Activated T-cell treated with anti-CD3 and anti-CD28 coated beads, Interleukin-2, amount 50 U/mL, for 24 hours (primary cell): Measurements from ENCODE around the gene C6orf15.

Experiments
- DNase-seq: peaks from one replicate; pipeline ENCODE4 v3.0.0-alpha.2; 2020
- H3K27ac Mint-ChIP-seq: 2 replicates; pipeline ENCODE4 v1.8.0; 2020; ENCODE audit warnings: mild to moderate bottlenecking, mixed read lengths
- H3K27me3 Mint-ChIP-seq: 2 replicates; pipeline ENCODE4 v1.8.0; 2020; ENCODE audit warnings: mixed read lengths
- H3K36me3 Mint-ChIP-seq: 2 replicates; pipeline ENCODE4 v1.8.0; 2020; ENCODE audit warnings: low read depth, mixed read lengths
- H3K4me1 Mint-ChIP-seq: 2 replicates; pipeline ENCODE4 v1.8.0; 2020; ENCODE audit warnings: low read depth, mixed read lengths
- H3K4me3 Mint-ChIP-seq: 2 replicates; pipeline ENCODE4 v1.8.0; 2020; ENCODE audit warnings: mild to moderate bottlenecking, moderate library complexity, mixed read lengths
- H3K9me3 Mint-ChIP-seq: 2 replicates; pipeline ENCODE4 v1.8.0; 2020; ENCODE audit warnings: mixed read lengths

The C6orf15 gene

DNA sequence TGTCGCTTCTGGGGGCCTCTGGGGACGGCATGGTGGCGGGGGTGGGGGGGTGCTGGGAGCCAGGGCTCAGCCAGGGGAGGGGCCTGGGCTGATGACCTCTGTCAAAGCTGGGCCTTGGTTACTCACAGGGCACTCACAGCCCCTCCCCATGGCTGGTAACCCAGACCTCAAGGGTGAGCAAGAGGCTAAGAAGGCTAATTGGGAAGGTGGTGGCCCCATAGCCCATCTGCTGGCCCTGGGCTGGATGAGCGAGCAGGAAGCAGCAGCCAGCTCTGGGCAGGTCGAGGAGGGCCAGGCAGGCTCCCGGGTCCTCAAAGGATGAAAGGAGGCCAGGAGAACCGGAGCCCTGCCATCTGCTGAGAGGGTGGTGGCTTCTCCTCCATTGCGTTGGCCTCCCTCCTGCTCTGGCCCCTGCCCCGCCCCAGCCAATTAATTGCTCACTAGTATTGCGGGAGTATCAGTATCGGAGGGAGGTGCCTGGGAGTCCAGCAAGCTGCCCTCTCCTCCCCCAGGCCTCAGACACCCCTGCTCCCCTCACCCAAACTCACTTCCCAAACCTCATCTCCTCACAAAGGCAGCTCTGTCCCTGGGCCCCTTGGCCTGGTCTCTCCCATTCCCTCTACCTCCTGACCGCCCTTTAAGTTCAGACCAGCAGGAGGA is 8.9 kb upstream of the C6orf15 start:
- Mint-ChIP-seq H3K4me1 (no peaks in the 10 kb centered on the region), H3K4me3 (no peak overlapping the region), H3K27me3 (peaks cover 3% of the 10 kb centered on the region), H3K36me3 (no peaks in the 10 kb centered on the region), H3K9me3 (no peaks in the 10 kb centered on the region), H3K27ac (no peak overlapping the region)
- DNase-seq, result no peak

DNA sequence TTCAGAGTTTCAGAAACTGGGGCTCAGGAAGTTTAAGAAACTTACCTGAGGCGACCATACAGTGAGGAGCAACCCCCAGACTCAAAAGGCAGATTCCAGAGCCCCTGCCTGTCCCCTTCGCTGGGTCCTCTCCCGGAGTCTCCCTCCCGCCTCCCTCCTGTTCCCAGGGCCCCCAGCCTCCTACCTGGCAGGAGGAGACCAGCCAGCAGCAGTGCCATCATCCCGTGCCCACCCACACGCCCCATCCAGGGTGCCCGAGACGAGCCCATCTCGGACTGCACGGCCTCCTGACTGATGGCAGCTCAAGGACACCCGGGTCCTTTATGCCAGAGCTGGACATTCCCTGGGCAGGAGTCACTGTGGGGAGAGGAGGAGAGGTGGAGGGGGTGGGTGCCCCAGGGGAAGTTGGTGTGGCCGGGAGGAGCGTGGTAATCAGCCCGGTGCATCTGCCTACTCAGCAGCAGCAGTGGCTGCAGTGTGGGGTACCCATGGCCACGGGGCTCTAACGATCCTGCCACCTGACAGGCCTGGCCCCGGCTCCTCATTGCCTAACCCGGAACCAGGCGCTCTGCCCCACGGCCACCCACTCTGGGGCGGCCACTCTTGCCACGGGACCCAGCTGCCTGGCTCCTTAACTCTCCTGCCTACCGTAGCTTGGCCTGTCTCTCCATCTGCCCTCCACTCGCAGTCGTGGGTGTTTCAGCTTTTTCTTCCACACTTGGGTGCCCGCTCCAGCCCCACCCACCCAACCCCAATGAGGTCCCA is 8.0 kb upstream of the C6orf15 start, which contains the start of gene CDSN:
Gene CDSN (minus strand): TSS at position 296 of the 765 bp plus-strand sequence. CDS start 27 bp downstream, at position 269.
- Mint-ChIP-seq H3K27me3 (peaks cover 3% of the 10 kb centered on the region), H3K4me3 (no peak within 1 kb of the TSS), H3K4me1 (no peaks in the 10 kb centered on the region), H3K27ac (no peak within 1 kb of the TSS), H3K9me3 (no peaks in the 10 kb centered on the region), H3K36me3 (no peaks in the 10 kb centered on the region)
- DNase-seq, result no peak

DNA sequence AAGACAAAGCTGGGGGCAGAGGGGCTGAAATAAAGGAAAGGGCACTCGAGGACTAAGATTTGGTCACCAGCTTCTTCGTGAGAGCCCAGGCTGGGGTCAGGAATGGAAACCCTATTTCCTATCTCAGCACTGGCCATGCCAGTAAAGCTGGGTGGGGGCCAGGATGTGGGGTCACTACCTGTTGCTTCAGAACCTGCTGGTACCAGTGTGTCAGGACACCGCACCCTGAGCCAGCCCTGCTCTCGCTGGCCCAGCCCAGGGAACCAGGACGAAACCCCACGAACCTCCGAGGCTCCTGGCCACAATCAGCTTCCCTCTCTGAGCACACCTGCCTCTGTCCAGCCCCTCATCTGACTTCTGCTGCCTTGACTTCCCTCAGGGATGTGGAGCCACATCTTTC is 5.8 kb upstream of the C6orf15 start:
- Mint-ChIP-seq H3K4me1 (peaks cover 2% of the 10 kb centered on the region), H3K36me3 (no peaks in the 10 kb centered on the region), H3K27ac (no peak overlapping the region), H3K4me3 (no peak overlapping the region), H3K9me3 (no peaks in the 10 kb centered on the region), H3K27me3 (peaks cover 3% of the 10 kb centered on the region)
- no peak for DNase-seq

DNA sequence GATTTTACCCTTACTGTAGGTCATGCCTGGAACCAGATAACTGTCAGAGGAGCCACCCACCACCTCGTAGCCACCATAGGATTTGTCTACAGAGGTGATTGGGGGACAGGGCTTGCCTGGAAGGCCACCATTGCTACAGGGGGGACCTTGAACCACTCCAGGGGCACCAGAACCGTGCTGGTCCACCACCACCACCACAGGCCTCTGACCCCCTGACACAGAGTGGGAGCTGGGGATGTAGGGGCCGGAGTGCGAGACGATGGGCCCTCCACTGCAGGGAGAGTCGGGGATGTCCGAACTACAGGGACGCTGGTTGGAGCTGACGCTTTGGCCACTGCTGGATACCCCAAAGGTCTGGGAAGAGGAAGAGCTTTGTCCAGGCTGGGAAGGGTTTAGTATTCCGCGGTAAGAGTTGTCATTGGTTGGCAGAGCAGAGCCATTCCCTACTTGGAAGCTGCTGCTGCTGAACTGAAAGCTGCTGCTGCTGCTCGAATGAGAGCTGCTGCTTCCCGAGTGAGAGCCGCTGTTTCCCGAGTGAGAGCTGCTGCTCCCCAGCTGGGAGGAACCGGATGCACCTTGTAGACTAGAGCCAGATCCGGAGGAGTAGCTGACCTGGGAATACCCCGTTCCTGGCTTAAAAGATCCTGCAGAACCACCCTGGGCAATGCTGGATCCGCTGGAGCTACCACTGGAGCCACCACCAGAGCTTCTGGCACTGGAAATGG is 4.4 kb upstream of the C6orf15 start:
- peaks cover 3% of the 10 kb centered on the region for H3K27me3 Mint-ChIP-seq

DNA sequence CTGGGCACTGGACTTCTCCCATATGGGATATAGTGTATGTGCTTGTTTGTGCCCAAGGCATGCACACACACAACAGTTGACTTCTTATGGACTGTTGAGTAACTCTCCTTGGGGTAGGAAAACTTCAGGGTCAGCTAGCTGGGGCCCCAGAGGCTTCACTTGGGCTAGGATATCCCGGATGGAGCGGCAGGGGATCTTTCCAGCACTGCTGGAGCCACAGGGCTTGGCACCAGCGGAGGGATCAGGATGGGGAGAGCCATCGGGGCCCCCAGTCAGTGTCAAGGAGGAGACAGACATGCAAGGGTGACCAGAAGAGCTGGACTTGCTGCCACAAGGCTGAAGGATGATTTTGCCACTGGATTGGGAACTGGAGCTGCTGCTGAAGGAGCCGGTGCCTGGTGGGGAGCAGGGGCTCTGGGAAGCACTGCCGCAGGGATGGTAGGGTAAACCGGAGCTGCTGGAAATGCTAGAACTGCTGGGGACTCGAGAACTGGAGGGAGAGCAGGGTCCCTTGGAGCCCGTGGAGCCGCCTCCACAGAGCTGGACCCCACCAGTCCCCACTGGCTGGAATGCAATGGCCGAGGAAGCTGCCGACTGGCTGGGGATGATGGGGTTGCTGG is 3.7 kb upstream of the C6orf15 start:
- DNase-seq, result no peak
- Mint-ChIP-seq H3K9me3 (no peaks in the 10 kb centered on the region), H3K27me3 (peaks cover 3% of the 10 kb centered on the region), H3K36me3 (no peaks in the 10 kb centered on the region), H3K4me1 (peaks cover 2% of the 10 kb centered on the region), H3K27ac (no peak overlapping the region), H3K4me3 (no peak overlapping the region)

More for the DNA sequence above, 4.4 kb upstream of the C6orf15 start:
- no peak overlapping the region for H3K27ac Mint-ChIP-seq
- no peak overlapping the region for H3K4me3 Mint-ChIP-seq
- no peaks in the 10 kb centered on the region for H3K36me3 Mint-ChIP-seq
- DNase-seq, result no peak
- no peaks in the 10 kb centered on the region for H3K9me3 Mint-ChIP-seq
- H3K4me1 Mint-ChIP-seq, result peaks cover 2% of the 10 kb centered on the region

DNA sequence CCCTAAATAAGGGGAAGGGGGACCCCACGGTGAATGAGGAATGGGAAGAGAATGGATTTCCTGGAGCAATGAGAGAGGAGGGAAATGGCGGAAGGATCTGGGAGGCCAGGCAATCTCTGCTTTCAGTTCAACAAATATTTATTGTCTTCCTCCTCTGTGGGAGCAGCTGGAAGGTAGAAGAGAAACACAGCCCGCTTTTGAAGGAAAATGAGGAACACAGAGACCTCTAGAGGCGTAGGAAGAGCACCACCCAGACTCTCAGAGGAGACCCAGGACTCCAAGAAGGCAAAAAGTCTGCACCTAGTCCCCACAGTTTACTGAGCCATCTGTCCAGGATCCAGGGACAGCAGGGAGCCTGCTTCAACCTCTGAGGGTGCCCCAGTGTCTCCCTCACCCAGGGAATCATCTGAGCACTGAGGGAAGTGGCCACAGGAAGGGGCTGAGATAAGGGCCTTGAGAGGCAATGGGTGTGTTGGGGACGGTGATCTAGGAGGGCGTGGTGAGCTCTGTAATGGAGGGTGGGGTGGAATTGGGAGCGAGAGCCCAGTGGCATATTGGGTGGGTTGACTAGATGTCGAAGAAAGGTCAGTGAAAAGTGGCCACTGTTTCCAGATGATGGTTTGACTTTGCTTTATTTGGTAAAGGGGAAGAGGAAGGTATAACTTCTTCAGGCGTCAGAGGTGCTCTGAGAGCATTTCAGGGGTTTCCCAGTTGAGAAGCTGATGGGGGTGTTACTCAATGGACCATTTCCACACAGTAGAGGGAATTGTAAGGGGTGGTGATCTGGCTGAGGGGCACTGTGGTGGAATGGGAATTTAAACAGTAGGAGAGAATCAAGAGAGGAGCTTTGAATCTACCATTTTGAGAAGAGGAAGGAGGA is 2.8 kb upstream of the C6orf15 start:
- Mint-ChIP-seq H3K36me3 (no peaks in the 10 kb centered on the region), H3K27me3 (peaks cover 3% of the 10 kb centered on the region), H3K4me1 (peaks cover 2% of the 10 kb centered on the region), H3K27ac (no peak overlapping the region), H3K9me3 (no peaks in the 10 kb centered on the region), H3K4me3 (no peak overlapping the region)
- no peak for DNase-seq

DNA sequence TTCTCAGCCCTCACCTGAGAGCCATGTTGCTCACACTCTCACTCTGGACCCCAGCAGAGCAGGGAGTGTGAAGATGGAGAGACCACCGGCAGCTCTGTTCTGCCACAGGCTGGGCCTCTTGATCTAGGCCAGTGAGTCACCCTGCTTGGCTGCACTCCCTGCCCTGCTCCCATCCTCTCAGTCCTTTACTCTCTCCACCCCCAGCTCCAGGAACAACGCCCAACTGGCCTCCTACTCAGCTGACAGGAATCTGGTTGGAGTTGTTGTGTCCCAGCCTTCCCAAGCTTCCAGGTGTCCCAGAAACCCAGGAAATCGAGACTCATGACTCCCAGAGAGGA is 2.1 kb upstream of the C6orf15 start, which contains the start of gene PSORS1C1:
Gene PSORS1C1 (plus strand): TSS at position 260 of the 338 bp plus-strand sequence. CDS start 14,833 bp downstream, outside the sequence.
- Mint-ChIP-seq H3K27ac (no peak within 1 kb of the TSS), H3K9me3 (no peaks in the 10 kb centered on the region), H3K4me3 (no peak within 1 kb of the TSS), H3K4me1 (peaks cover 2% of the 10 kb centered on the region), H3K36me3 (no peaks in the 10 kb centered on the region), H3K27me3 (peaks cover 8% of the 10 kb centered on the region)
- DNase-seq, result no peak

DNA sequence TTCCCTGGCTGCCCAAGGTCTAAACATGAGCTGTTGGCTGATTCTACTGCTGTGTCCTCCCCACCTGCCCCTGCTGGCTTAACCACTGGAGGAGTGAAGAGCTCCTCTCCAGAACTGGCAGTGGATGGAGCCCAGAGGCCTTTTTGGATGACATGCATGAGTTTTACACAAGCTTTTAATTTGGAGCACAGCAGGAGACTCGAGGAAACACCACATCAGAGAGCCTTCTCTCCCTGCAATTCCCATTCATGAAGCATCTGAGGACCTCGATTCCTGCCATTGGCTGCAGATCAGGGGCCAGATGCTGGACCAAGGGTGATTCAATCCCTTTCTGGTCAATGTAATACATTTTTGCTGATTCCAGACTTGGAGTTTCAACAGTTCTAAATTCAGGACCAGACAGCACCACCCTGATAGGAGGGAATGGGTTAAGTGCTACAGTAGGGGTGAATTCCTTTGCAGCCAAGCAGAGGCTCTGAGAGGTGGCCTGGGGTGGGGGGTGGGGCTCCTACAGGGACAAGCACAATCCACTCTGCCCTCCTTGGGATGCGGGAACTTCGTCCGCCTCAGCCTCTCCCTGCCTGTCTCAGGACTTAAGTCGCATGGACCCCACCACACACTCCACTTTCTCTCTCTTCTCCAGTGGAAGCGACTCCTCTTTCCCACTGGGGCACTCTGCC is 1.6 kb upstream of the C6orf15 start:
- H3K4me1 Mint-ChIP-seq, result peaks cover 2% of the 10 kb centered on the region
- H3K27ac Mint-ChIP-seq, result no peak overlapping the region
- DNase-seq, result no peak
- H3K36me3 Mint-ChIP-seq, result no peaks in the 10 kb centered on the region
- no peaks in the 10 kb centered on the region for H3K9me3 Mint-ChIP-seq
- H3K4me3 Mint-ChIP-seq, result no peak overlapping the region
- peaks cover 10% of the 10 kb centered on the region for H3K27me3 Mint-ChIP-seq

DNA sequence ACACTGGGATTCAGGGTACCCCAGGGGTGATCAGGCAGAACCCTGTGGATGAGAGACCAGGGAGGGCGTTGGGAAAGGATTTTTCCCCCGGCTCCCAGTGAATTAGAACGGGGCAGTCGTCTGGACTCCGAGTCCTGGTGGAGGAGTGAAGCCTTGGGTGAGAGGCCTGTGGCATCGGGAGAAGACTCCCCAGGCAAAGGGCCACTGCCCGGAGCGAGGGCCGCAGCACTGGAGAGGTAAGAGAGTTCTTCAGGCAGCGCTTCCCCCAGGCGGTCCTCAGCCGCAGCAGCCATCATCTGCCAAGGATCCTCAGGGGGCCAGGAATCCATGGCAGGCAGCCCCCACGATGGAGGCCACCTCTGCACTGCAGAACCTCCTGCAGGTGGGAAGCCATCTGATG is 663 bp downstream of the C6orf15 start:
- Mint-ChIP-seq H3K4me3 (no peak overlapping the region), H3K4me1 (peaks cover 4% of the 10 kb centered on the region), H3K27ac (no peak overlapping the region), H3K36me3 (no peaks in the 10 kb centered on the region), H3K9me3 (no peaks in the 10 kb centered on the region), H3K27me3 (peaks cover 7% of the 10 kb centered on the region)
- no peak for DNase-seq

DNA sequence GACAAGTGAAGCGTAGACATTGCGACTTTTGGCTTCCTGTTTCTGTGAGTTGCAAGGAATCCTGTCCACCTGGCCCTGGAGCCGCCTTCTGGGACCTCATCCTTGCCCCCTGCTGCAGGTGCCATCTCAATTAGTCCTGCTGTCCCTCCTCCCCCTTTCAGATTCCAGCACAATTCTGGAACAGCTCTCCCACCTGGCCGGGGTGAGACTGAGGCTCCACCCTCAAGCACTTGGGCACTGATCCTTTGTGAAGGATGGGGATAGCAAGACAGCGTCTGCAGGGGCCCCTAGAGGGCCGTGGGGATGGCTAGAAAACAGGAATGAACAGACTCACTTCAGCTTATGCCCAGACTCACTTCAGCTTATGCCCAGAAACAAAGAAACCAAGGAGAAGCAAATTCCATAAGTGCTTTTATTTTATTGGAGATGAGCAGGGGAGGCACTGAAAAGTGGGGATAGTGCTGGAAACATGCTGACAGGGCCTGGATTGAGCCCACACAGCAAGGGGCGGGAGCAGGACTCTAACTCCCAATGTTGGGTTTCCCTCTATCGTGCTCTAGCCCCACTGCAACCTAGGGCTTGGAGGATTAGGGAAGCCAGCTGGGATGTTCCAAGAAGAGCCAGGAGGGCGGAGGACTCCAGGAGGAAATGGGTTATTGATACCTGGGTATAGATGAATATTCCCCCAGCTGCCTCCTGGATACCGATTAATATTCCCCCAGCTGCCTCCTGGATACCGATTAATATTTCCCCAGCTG is 1.4 kb downstream of the C6orf15 start:
- Mint-ChIP-seq H3K27ac (no peak overlapping the region), H3K27me3 (peaks cover 7% of the 10 kb centered on the region), H3K36me3 (no peaks in the 10 kb centered on the region), H3K9me3 (no peaks in the 10 kb centered on the region), H3K4me3 (no peak overlapping the region), H3K4me1 (peaks cover 4% of the 10 kb centered on the region)
- DNase-seq, result no peak

DNA sequence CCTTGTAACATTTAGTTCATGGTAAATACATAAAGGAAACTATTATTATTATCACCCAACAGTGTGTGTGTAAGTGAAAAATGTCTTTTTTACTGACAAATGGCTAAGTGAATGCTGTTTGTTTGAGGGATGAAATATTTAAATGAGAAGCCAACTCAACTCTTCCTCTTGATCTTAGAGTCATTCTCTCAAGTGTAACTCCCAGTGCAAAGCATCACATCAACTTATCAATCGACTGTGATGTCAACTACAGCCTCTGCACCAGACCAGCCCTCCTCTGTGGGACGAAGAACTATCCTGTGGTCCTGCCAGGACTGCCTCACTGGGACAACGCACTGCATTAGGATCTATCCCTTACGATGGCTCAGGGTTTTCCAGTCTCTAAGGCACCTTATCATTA is 5.3 kb downstream of the C6orf15 start:
- Mint-ChIP-seq H3K36me3 (no peaks in the 10 kb centered on the region), H3K9me3 (no peaks in the 10 kb centered on the region), H3K4me1 (peaks cover 6% of the 10 kb centered on the region), H3K4me3 (no peak overlapping the region), H3K27me3 (peaks cover 7% of the 10 kb centered on the region), H3K27ac (no peak overlapping the region)
- DNase-seq, result no peak

DNA sequence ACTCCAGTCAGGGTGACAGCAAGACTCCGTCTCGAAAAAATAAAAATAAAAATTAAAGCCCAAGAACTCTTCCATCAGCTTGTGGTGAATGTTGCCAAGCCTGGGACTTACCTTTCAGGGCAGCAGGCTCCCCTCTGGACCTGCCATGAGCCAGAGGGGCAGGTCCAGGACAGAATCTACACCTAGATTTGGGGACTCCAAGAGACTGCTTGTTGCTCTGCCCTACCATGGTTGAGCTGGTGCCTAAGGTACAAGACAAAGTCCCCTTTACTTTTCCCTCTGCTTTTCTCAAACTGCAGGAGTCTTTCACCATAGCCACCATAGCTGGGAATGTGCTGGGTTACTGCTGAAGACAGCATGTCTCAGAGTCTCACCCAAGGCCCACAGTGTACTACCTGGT is 9.2 kb downstream of the C6orf15 start:
- H3K27ac Mint-ChIP-seq, result no peak overlapping the region
- DNase-seq, result no peak
- no peaks in the 10 kb centered on the region for H3K27me3 Mint-ChIP-seq
- H3K36me3 Mint-ChIP-seq, result no peaks in the 10 kb centered on the region
- peaks cover 7% of the 10 kb centered on the region for H3K4me1 Mint-ChIP-seq
- no peak overlapping the region for H3K4me3 Mint-ChIP-seq
- no peaks in the 10 kb centered on the region for H3K9me3 Mint-ChIP-seq

DNA sequence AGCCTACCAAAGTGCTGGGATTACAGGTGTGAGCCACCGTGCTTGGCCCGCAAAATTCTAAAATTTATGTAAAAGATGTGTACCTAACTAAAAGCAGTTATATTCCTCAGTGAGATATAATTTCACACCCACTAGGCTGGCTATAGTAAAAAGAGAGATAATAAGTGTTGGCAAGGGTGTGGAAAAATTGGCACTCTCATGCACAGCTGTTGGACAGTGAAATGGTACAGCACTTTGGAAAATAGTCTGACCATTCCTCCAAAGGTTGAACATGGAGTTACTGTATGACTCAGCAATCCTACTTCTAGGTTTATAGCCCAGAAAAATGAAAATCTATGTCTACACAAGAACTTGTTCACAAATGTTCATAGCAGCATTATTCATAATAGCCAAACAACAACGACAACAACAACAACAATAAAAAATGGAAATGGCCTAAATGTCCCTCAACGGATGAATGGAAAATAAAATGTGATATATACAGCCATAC is 13.9 kb downstream of the C6orf15 start:
- DNase-seq, result no peak
- no peaks in the 10 kb centered on the region for H3K27me3 Mint-ChIP-seq
- no peaks in the 10 kb centered on the region for H3K36me3 Mint-ChIP-seq
- no peak overlapping the region for H3K27ac Mint-ChIP-seq
- peaks cover 40% of the 10 kb centered on the region for H3K4me1 Mint-ChIP-seq
- no peaks in the 10 kb centered on the region for H3K9me3 Mint-ChIP-seq
- no peak overlapping the region for H3K4me3 Mint-ChIP-seq
